Spleen (tissue), 7 donors: Measurements from ENCODE around the gene VCL.

ENCODE experiments used
- CTCF ChIP-seq, 11 experiments: fragments of 200-600 bp in 7 of 11; fragments of 450-650 bp in 4 of 11; sonication (generic) in 4 of 11; IDR thresholded peaks in 8 of 11; conservative IDR thresholded peaks in 3 of 11; 1 replicate in 7 of 11; 2 replicates in 4 of 11; pipeline versions ENCODE4 v1.4.0 to v1.8.0; 2016 to 2021; ENCODE audit warnings: antibody characterized with exemption in 11 of 11, inconsistent platforms in 4 of 11, mild to moderate bottlenecking in 1 of 11
- POLR2A ChIP-seq, 3 donors: fragments of 450-650 bp; IDR thresholded peaks; one replicate each; pipeline ENCODE4 v1.5.1; 2017; ENCODE audit warnings: antibody characterized with exemption in 3 of 3, mild to moderate bottlenecking in 1 of 3
- POLR2AphosphoS5 ChIP-seq, 3 donors: sonication (generic); formaldehyde crosslinking; IDR thresholded peaks; one replicate each; pipeline ENCODE4 v1.5.1; 2017; ENCODE audit warnings: antibody characterized with exemption in 3 of 3
- donor health status: DM: no; HTN: no; CAD: no; lungs with moderate emphysema.
- donor health status: DM: no; HTN: no; CAD: no.
- donor health status: DM: no; HTN: no; CAD: no.

- TF ChIP-seq CTCF (IDR thresholded peaks at IDR 0.05 in 8 of 11, conservative IDR thresholded peaks at IDR 0.05 in 3 of 11), result no peak
- no peak for TF ChIP-seq POLR2A (IDR thresholded peaks at IDR 0.05)
- no peak for TF ChIP-seq POLR2AphosphoS5 (IDR thresholded peaks at IDR 0.05)
Measured at GRCh38 chr10:74114041-74114448, 116.1 kb downstream of the VCL start.
